GM12801 (cell line): ENCODE results near the gene NFATC1.

Experiments used
- TF ChIP-seq, protein P1 (sequence below): IDR thresholded peaks from one replicate; pipeline ENCODE4 v1.5.1; 2011; ENCODE audit warnings: control low read depth; ENCODE audit not compliant: insufficient read length; ENCODE audit errors: extremely low read depth

NFATC1 gene

DNA sequence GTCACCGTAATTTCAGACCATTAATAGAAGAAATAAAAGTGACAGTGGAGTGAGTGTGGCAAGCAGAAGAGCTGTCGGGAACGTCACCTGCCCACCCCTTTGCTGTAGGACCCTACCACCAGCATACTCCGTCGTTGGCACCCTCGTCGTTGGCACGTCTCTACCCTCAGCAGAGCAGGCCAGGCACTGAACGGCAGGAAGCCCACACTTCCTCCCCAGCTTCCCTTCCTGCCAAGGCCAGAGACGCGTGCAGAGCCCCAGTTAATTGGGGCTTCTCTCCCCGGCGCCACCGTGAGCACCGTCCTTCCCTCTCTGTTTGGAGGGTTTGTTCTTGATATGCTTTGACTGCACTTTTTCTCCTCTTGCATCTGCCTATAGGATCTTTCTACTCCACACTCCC is 27.0 kb upstream of the NFATC1 start:
- TF ChIP-seq, protein P1, sequence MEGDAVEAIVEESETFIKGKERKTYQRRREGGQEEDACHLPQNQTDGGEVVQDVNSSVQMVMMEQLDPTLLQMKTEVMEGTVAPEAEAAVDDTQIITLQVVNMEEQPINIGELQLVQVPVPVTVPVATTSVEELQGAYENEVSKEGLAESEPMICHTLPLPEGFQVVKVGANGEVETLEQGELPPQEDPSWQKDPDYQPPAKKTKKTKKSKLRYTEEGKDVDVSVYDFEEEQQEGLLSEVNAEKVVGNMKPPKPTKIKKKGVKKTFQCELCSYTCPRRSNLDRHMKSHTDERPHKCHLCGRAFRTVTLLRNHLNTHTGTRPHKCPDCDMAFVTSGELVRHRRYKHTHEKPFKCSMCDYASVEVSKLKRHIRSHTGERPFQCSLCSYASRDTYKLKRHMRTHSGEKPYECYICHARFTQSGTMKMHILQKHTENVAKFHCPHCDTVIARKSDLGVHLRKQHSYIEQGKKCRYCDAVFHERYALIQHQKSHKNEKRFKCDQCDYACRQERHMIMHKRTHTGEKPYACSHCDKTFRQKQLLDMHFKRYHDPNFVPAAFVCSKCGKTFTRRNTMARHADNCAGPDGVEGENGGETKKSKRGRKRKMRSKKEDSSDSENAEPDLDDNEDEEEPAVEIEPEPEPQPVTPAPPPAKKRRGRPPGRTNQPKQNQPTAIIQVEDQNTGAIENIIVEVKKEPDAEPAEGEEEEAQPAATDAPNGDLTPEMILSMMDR: no peak

DNA sequence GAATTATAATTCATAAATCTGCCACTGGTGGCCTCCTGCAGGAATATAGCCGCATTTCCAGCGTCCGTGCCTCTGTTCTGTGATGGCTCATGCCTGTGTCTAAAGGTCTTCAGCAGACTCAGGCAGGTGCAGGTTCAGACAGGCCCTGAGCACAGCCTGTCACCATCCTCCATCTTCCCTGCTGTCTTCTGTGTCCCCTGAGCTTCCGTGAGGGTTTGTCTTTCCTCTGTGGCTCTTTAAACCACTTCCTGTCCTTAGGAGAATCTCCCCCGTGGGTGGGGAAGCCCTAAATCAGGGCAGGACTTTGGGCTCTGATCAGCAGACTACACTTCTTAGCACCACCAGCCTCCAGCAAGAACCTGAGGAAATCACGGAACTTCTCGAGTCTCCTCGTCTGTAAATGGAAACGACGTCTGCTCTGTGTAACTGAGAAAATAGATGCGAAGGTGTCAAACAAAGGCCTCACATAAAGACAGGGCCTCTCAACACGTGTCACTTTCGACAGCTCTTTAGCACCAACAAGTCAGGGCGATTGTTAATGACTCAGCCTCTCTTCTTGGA is 24.1 kb upstream of the NFATC1 start:
- TF ChIP-seq, protein P1: no peak

DNA sequence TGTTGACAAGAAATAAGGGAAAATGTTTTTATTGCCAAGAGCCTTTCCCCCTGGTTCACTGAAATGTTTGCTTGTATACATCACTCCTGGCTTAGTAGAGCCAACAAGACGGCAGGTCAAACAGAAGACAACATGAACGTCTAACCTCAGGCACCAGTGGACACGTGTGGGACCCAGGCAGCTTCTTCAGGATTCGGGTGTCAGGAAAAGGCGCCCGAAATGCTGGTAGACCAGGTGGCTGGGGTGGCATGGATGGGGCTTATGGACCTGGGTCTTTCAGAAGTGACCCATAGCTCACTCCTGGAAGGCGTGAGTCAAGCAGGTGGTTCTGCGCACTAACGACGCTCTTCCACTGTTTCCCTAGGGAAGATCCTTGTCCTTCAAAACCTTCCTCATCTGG is 23.3 kb upstream of the NFATC1 start:
- TF ChIP-seq, protein P1: no peak

DNA sequence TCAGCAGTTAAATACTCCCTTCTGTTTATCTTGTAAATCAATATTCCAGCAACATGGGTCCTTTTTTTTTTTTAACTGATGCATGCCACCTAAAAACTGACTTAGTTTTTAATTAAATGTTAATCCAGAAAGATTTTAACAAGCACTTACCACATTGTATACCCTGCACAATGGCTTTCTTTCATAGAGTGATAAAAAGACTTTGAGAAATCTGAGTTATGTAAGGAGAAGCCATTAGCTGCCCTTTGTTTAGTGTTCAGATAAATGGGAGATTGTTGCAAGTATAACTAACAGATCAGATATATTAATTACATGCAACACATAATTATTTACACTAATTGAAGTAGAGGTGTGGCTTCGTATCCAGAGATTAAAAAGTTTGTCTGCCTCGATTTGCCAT is 22.7 kb upstream of the NFATC1 start:
- TF ChIP-seq, protein P1: no peak

DNA sequence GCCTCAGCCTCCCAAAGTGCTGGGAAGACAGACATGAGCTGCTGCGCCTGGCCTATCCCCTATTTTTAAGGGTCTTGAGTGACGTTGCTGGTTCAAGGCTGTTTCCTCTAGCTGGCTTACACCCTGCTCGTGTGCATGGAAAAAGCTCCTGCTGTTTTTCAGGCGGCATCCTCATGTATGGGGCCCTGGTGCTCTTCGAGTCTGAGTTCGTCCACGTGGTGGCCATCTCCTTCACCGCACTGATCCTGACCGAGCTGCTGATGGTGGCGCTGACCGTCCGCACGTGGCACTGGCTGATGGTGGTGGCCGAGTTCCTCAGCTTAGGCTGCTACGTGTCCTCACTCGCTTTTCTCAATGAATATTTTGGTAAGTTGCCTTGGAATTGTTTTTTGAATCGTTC is 22.0 kb upstream of the NFATC1 start:
- TF ChIP-seq, protein P1: no peak

DNA sequence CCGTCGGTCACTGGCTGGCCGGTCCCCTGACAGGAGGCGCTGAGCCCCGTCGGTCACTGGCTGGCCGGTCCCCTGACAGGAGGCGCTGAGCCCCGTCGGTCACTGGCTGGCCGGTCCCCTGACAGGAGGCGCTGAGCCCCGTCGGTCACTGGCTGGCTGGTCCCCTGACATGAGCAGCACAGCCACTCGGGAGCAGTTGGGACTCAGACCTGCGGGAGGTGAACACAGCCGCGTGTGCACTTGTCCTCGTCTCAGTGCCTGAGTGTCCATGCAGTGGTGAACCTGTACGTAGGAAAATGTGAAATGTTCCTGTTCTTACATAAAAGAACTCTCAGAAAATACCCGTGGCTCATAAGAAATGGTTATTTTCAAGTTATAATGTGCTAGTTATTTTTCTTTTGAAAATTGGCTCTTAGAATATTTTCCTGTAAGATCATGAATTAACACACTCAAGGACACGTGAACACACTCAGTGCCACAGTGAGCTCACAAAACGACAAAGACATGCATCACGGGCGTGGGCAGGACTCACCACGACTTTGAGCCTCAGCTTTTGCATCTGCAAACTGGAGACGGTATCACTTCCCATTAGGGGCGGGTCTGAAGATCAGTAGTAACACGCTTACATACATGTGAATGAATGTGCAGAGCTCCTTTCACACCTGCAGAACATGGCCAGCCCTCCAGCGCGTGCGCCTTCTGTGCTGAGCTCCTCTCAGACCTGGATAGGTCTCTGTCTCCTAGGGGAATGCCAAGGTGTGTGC is 21.1 kb upstream of the NFATC1 start:
- TF ChIP-seq, protein P1: no peak

DNA sequence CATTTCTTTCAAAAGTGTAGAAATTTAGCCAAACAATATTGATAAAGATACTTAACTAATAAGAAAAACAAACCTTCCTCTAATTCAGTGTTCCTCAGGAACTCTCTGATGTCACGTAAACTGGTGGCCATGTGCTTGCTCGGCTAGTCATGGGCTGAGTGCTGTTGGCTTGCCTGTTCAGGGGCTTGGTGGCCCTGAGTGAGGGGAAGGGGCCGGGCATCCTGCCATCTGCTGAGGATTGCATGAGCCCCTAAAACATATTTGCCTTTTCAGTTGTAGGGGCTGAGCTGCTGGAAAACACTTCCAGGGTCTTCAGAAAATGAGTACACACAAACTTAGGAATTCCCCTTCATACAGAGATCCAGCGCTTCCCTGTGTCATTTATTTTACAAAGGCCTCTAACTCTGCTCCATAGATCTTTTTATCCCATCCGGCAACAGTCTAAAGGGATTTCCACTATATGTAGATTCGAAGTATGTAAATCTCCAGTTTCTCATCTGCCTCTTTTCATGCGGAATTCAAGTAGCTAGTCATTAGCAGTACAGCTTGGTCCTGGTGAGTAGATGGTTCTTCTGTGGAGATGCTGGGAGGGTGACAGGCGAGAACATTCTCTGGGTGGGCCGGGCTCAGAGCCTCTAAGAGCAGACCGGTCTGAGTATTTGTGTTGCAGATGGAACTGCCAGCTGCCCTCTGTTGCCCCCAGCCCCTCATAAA is 20.1 kb upstream of the NFATC1 start:
- TF ChIP-seq, protein P1: no peak
